Measurements from ENCODE around the gene TECTA.

- TF ChIP-seq CTCF (IDR thresholded peaks at IDR 0.05) (no peak), POLR2A (IDR thresholded peaks at IDR 0.05) (no peak)
These were observed 53.7 kb downstream of the TECTA start for GRCh38 chr11:121154486-121155314.
